ENCODE results near the gene NATD1.
"Not testable (repeated sequence)": the region's sequence is repeated elsewhere in the genome, so short reads cannot be mapped to it uniquely, and the experiment has no call there.

Gene NATD1

DNA sequence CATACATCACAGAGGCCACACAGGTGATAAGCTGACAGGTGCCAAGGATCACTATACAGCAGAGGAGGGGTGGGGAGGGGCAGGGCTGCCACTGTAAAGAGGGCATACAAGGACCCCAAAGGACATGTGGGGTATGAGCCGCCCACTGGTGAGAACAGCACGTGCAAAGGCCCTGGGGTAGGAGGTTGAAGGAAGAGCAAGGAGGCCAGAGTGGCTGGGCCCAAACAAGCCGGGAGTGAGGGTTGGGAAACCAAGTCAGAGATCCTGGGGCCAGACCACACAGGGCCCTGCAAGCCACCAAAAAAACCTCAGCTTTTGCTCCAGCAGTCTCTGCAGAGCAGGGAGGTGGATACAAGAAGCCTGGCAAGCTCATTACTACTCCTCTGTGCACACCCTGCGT is 6.5 kb downstream of the NATD1 start:
- no peak for DNase-seq (ENCODE audit: low read depth)

DNA sequence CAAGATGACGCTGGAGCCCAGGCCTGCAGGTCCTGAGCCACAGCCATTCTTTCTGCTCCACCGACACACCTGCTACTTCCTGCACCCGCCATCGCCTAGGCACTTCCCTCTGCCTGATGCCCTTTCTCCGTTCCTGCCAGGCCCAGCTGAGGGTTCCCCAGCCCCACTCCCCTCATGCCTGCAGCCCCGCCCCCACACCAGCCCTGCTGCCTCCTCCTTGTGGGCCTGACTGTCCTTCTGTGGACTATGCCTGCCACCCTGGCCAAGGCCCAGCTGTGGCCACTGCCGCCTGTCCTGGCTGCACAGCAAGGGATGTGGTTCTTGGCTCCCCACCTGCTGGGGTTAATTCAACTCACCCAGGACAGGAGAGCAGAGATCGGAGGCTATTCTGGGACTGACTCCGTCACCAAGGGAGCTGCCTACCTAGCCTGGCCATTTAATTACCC is 7.5 kb downstream of the NATD1 start:
- DNase-seq (ENCODE audit: low read depth) = no peak

DNA sequence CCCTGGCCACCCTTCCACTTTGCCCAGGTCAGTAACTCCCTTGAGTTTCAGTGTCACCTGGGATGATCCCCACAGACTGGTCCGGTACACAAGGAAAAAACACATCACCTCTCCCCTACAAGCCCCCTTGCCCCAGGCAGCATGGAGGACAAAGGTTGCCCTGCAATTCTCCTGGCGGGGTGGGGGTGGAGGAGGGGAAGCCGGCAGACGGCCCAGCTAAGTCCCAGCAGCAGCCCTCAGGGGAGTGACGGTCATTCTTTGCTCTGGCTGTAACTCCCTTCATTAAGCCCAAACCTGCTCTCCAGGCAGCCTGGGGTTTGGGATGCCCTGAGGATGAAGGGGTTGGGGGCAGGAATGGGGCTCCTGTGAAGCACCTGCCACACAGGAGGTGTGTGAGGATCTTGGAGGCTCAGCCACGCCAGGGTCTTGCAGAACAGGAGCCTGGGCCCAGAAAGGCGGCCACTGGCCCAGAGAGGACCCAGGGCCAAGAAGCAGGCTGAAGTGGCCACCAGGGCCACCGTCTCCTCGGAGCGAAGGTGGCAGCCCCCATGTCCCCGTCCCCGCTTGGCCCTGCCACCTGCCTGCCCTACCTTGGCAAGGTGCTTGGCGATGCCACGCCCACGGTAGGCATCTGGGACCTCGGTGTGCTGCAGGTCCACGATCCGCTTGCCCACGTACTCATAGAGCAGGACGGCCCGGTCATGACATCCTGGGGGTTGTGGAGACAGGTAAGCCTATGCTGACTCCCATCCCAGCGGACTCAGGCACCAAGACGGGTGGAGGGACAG is 9.5 kb downstream of the NATD1 start:
- DNase-seq (ENCODE audit: low read depth) = no peak

DNA sequence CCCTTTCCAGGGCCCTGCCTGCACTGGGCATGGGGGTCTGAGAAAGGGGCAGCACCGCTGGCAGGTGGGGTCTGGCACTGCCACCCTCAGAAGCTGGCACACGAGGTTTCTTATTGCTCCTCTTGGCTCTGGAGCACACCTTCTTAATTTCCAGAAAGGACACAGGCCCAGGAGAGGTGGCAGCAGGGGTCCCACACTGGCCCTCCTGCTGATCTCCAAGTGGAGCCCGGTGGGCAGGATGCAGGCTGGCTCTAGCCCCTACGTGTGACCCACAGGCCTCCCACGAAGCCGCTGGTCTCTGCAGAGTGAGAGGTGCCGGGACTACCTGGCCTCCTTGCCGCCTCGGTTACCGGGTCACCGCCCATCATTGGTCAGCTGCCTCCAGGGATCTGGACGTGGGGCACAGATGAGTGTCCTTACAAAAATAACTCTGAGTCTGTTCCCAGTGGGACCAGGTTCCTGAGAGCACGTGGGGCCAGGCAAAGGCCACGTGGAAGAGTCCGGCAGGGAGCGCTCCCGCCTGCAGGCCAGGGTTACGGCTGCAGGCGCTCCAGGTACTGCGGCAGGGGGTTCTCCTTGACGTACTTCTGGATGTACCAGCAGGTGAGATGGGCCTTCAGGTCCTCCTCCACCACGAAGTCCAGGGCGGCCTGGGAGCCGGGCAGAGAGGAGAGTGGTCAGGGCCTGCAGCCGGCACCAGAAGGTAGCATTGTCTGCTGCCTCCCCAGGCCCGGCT is 10.3 kb downstream of the NATD1 start:
- no peak for DNase-seq (ENCODE audit: low read depth)

DNA sequence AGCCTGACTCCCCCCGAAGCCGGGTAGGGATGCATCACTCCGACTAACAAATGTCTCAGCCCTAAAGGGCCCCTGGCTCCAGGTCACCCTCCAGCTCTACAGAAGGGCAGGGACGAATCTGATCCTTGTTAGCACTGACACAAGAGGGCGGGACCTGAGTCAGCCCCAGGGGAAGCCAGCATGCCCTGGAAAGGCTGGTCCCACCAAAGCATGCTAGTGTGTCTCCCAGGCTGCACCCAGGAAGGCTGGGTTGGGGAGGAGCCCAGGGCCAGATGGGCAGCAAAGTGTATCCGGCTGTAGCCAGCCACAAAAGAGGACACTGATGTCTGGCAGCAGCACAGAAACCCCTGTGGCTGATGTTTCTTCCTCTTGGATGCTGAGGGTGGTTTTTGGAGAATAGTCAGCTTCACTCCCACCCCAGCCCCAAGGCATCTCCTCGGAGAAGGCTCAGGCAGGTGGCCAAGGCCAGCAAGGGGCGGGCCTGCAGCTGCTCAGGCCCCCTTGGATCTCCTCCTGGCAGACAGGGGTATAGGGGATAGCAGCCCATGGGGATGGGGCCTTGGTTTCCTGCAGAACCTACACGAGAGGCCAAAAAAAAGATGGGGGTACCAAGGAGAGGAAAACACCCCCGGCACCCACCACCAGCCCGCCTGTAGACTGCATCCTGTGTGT is 11.0 kb downstream of the NATD1 start:
- no peak for DNase-seq (ENCODE audit: low read depth)

DNA sequence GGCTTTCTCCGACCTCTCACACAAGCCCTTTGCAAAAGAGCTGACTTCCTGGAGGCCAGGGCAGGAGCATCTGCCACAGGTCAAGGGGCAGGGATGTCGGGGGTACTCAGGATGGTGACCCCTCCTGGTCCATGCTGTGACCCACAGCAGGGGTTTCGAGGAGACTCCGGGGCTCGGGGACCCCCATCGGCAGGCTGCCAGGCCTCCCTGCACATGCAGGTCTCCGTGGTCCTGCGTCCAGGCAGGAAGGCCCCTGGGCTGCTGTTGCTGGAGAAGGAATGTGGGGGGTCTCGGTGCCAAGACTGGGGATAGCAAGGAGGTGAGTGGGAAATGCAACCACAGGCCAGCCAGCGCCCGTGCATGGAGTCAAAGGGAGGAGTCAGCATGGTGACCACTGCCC is 11.6 kb downstream of the NATD1 start:
- no peak for DNase-seq (ENCODE audit: low read depth)

DNA sequence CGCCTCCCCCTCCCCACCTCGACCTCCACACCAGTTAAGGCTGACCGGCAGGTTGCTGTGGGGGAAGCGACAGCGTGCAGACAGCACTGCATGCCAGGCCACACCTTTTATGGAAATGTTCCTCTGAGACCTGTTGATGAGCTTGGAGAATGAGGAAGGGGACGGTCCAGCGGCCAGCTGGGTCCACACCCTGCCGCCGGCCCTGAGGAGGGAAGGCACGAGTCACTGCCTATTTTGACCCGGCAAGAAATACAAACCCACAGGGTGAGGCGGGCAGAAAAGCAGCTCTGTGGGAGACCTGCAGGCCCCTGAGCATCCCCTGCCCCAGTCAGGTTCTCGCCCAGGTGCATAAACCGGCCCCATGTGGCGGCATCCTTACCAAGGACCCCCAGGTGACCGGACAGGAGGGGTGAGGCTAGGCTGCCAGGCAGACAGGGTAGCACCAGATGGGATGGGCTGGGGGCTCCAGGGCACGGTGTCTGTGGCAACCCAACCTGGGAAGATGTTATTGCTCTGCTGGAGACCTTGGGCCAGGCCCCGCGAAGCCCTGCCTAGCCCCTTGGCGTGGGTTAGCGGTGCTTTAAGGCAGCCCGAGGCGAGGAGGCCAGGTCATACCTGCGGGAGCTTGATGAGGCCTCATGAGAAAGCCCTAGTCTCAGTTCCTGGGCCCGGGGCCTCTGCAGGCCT is 12.7 kb downstream of the NATD1 start:
- DNase-seq (ENCODE audit: low read depth) = no peak

DNA sequence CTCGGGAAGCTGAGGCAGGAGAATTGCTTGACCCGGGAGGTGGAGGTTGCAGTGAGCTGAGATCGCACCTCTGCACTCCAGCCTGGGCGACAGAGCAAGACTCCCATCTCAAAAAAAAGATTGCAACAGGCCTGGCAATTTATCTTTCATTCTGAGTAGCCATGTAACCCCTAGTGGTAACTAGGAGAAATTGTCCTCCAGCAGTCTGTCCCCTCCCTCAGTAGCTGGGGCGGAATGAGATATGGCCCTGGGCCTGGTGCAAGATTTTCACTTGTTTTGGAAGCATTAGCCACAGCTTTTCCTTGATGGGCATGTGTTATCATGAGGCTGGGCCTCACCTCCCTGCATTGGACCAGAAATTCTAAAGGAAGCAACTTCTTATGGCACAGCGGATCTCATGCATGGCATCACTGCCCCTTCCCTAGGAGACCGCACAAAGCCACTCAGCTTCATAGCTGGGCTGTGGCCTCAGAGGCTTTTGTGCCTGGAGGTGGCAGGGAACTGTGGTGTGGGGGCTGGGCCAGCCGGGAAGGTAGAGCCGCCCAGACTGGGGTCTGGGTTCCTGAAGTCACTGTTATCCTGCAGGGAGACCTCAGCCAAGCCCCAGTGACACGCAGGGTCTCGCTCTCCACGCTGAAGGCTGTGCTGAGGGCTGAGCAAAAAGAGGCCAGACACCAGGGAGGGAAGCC is 13.4 kb downstream of the NATD1 start:
- peak; percentile 43 for DNase-seq (ENCODE audit: low read depth)

DNA sequence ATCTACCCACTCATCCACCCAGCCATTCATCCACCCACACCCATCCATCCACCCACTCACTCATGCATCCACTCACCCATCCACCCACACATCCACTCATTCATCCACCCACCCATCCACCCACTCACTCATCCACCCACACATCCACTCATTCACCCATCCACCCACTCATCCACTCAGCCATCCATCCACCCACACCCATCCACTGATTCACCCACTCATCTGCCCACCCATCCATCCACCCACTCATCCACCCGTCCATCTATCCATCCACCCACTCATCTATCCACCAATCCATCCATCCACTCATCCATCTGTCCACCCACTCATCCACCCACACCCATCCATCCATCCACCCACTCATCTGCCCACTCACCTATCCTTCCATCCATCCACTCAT is 17.3 kb downstream of the NATD1 start:
- no peak for DNase-seq (ENCODE audit: low read depth)

DNA sequence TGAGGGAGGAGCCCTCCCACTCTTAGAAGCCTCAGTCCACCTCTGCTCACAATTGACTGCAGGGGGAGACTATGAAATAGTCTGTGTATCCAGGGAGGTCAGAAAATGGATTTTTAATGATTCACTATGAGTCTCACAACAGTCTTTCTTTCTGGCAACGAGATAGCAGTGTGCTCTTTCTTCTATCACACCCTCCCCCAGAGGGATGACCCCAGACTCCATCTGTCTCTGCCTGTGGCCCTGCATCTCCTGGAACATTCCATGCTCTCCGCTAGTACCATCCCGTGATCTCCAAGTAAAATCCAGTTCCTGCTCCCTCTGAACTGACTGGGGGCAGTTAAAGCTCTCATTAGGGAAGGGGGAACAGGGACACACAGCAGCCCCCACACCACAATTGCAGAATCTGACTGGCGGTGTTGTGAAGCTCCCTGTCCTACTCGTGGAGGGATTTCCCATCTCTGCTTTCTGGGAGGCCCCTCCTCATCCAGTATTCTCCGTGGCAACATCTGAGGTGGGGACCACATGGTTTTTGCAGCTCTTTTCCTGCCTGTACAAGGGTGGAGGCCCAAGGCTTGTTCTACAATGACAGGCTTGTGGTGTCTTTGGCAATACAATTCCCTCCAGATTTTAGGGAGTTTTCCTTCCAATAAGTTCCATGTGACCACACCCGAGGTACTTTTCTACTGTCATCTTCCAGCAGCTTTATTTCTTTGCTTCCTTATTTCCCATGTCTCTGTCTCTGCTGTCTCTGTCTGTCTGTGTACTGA is 19.4 kb downstream of the NATD1 start:
- DNase-seq (ENCODE audit: low read depth) = no peak

DNA sequence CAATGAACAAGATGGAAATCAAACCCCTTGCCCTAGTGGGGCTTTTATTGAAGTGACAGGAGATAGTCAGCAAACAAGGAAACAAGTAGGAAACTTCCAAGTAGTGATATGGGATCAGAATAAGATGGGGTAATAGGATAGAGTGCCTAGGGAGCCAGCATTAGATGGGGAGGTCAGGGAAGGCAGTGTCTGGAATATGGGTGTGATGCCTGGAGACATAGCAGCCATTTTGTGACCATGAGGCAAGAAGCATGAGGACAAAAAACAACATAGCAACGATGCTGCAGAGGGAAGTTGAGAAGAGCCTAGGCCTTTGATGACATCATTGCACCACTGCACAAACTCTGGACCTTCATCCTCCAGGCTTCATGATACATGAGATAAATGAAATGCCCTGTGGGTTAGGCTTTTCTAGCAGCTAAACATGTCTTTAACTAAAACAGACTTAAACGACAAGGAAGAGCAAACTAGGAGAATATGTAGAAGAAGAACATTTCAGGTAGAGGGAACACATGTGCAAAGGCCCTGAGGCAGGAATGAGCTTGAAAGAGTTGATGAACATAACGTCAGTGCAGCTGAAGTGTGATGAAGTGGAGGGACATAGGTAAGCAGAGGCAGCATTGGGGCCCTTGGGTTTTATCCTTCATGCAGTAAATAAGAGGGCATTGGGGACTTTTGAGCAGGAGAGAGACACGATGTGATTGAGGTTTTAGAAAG is 21.0 kb downstream of the NATD1 start:
- DNase-seq (ENCODE audit: low read depth) = no peak

DNA sequence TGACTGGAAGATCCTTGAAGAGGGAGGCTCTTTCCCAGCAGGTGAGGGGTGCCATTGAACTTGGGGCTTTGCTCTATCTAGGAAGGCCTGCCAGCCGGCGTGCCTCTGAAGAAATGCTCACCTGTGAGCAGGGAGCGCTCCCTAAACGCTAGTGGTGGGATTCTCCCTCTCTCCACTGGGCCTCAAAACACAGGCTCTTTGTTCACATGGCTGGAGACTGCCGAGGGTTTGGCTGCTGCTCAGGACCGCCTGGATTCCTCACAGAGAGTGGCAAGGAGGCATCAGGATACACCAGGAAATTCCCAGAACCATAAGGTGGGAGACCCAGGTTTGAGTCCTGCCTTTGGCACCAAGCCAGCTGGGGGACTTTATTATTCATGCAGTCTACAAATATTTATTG is 21.7 kb downstream of the NATD1 start:
- DNase-seq (ENCODE audit: low read depth) = no peak

DNA sequence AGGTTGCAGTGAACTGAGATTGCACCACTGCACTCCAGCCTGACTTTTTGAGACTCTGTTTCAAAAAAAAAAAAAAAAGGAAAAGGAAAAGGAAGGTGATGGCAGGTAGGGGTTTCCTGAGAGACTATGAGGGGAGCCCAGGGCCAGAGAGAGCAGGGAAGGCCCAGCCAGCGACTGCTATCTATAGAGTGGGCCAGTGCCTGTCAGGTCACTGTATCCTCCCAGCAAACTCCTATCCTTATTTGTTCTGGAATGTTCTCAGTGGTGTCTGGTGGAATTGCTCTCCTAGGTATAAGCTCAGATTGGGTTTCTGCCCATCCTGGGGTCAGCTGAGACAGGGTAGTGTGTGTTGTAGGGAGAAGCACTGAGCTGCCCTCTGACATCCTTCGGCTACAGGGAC is 24.4 kb downstream of the NATD1 start:
- no peak for DNase-seq (ENCODE audit: low read depth)

DNA sequence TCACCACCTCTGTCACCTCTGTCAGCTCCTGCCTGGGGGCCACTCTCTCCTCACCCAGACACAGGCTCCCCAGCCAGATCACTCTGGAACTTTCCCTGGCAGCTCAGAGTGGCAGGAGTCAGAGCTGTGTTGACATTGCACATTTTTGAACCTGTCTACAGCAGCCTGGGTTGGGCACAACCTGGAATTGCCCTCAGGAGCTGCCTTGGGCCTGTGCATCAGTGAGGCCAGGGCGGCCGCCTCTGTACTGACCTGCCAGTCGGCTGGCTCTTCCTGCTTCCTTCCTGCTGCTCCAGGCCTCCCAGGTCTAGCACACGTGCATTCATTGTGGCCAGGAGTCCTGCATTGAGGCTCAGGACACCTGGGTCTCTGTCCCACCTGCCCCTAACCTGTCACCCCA is 25.1 kb downstream of the NATD1 start:
- no peak for DNase-seq (ENCODE audit: low read depth)

DNA sequence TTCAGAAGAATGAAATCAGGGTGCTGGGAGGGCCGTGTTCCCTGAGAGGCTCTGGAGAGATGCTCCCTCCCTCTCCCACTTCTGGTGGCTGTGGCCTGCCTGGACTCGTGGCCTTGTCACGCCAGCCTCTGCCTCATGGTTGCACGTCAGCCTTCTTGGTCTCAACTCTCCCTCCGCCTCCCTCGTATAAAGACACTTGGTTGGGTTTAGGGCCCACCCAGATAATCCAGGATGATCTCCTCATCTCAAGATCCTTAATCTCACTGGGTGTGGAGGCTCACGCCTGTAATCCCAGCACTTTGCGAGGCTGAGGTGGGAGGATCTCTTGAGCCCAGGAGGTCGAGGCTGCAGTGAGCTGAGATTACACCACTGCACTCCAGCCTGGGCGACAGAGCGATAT is 25.9 kb downstream of the NATD1 start:
- not testable (repeated sequence) for DNase-seq (ENCODE audit: low read depth)

DNA sequence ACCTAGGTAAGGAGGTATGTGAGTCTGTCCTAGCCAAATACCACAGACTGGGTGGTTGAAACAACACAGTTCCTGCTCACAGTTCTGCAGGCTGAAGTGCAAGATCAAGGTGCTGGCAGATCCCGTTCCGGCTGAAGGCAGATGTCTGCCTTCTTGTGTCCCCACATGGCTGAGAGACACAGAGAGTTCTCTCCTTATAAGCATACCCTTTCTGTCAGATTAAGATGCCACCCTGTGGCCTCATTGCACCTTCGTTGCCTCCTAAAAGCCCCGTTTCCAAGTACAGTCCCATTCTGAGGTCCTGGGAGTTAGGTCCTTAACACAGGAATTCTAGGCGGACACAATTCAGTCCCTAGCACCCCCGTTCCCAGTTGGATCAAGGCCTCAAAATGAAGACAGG is 30.1 kb downstream of the NATD1 start:
- DNase-seq (ENCODE audit: low read depth) = no peak

DNA sequence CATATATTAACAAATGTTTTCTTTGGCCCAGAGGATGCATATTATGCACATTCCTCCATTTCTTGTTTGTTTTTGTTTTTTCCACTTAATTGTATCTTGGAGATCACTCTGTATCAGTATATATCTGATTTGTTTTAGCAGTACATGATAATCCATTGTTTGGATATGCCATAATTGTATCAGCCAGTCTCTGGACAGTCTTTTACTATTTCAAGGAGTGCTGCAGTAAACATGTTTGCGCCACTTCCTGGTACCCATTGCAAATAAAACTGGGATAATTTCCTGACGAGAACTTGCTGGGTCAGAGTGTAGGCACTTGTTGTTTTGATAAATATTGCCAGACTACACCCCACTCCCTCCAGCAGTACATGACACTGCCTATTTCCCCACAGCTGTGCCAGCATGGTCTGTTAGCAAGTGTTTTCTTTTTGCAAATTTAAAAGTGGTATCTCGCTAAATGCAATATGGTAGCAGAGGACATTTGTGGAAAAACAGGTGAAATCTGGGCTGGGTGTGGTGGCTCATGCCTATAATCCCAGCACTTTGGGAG is 34.3 kb downstream of the NATD1 start:
- no peak for DNase-seq (ENCODE audit: low read depth)

DNA sequence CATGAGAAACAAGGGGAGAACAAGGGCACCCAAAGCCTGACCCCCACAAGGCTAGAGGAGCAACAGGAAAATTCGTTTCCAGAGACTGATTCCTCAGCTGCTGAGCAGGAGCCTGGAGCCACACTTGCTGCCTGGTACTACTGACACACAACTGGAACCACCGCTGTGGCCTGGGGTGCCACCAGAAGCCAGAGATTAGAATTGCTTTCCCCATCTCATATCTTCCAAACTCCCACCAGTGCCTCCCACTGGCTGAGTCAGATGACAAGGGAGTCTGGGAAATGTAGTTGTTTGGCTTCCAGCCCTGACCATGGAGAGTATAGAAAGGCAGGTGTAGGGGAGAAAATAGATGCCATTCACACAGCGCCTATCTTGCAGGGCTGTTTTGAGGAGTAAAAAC is 35.1 kb downstream of the NATD1 start:
- peak; percentile 27 for DNase-seq (ENCODE audit: low read depth)

DNA sequence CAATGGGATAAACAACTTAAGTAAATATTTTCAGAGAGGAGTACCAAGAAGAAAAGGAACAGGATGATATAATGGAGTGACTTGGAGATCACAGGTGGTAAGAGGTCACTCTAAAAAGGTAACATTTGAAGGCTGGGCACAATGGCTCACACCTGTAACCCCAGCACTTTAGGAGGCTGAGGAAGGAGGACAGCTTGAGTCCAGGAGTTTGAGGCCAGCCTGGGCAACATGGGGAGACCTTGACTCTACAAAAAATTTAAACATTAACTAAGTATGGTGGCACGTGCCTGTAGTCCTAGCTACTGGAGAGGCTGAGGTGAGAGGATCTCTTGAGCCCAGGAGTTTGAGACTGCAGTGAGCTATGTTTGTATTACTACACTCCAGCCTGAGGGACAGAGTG is 35.9 kb downstream of the NATD1 start:
- no peak for DNase-seq (ENCODE audit: low read depth)

DNA sequence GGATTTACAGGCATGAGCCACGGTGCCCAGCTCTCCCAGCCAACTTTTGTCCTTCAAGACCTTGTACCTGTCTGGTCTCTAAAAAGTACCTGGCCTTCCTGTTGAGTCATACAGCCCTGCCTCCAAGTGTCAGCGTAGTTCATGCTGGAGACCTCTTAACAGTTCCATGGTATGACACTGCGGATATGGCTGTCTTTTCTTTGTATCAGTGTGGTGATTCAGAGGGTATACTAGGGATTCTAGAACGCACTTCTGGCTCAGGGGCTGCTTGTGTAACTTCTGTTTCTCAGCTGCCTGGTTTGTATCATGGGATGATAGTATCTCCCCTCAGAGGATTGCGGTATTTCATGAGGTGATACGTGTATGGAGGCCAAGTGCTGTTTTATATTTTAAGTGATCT is 37.3 kb downstream of the NATD1 start:
- DNase-seq (ENCODE audit: low read depth) = peak; percentile 23
